Kidney (tissue), 14 donors: Measurements from ENCODE around the gene VASP. TPM values are rescaled to one million over a fixed set of nuclear protein-coding genes. Genes with fewer than 3 reads are reported as not detected.

Experiments used
- DNase-seq, 5 donors: peaks; one replicate each; pipeline ENCODE4 v3.0.0-alpha.2; 2013 to 2020
- FAIRE-seq: peaks from 2 replicates; lab custom pipeline; 2012; peaks lifted over from hg19 to GRCh38; lab: Jason Lieb, UNC
- H3K27ac ChIP-seq, 2 donors: one replicate each; pipeline ENCODE4 v1.7.0; 2013; ENCODE audit warnings: low read depth in 2 of 2, low read length in 2 of 2, inconsistent platforms in 1 of 2
- H3K27me3 ChIP-seq: one replicate; pipeline ENCODE4 v1.7.1; 2013; ENCODE audit warnings: low read length, inconsistent platforms; ENCODE audit not compliant: control insufficient read depth, insufficient read depth
- H3K36me3 ChIP-seq, 3 donors: one replicate each; pipeline versions ENCODE4 v1.7.0 to v1.7.1; 2013; ENCODE audit warnings: low read length in 3 of 3, control low read depth in 1 of 3, inconsistent platforms in 1 of 3; ENCODE audit not compliant: insufficient read depth in 3 of 3, control insufficient read depth in 2 of 3
- H3K4me1 ChIP-seq, 3 donors: one replicate each; pipeline versions ENCODE4 v1.7.0 to v1.7.1; 2013; ENCODE audit warnings: low read length in 3 of 3, inconsistent platforms in 1 of 3, low read depth in 1 of 3; ENCODE audit not compliant: control insufficient read depth in 2 of 3, insufficient read depth in 2 of 3
- H3K4me3 ChIP-seq, 3 donors: one replicate each; pipeline versions ENCODE4 v1.7.0 to v1.8.1; 2013; ENCODE audit warnings: low read length in 3 of 3, control low read depth in 1 of 3, inconsistent platforms in 1 of 3
- H3K9ac ChIP-seq, 3 donors: one replicate each; pipeline versions ENCODE4 v1.7.0 to v1.7.1; 2013; ENCODE audit warnings: low read length in 3 of 3, control low read depth in 1 of 3, inconsistent platforms in 1 of 3
- H3K9me3 ChIP-seq, 3 donors: one replicate each; pipeline versions ENCODE4 v1.7.0 to v1.7.1; 2013; ENCODE audit warnings: low read length in 3 of 3, control low read depth in 1 of 3, inconsistent platforms in 1 of 3; ENCODE audit not compliant: control insufficient read depth in 2 of 3, insufficient read depth in 1 of 3
- intact Hi-C: fragments of 100-400 bp; cut with DNase I; formaldehyde crosslinking; loops from one replicate; pipeline ENCODE4 v1.11.1; 2022
- polyA plus RNA-seq: library from polyadenylated mRNA; stranded (reverse); fragments of 350-450 nt; fragmentation: Illumina TruSeq; extraction: RNeasy Lipid Tissue Mini Kit (QIAGEN cat#74804); gene quantifications from one replicate; pipeline ENCODE4 v1.2.3, GENCODE V29; 2014; ENCODE audit warnings: low read depth, low replicate concordance; ENCODE audit not compliant: insufficient read depth
- total RNA-seq: library from RNA; stranded (reverse); fragmentation: NEBNext Ultra II Directional; extraction: Animal tissue kit (Norgen Biotek cat#: 25700); gene quantifications from one replicate; pipeline ENCODE4 v1.2.1, GENCODE V29; 2021
- TF ChIP-seq, protein P1 (sequence below): IDR thresholded peaks from 3 replicates; pipeline ENCODE4 v1.5.1; 2012; ENCODE audit warnings: mild to moderate bottlenecking, moderate library complexity, borderline replicate concordance; ENCODE audit not compliant: insufficient read depth; ENCODE audit errors: extremely low read depth
- donor health status: control.
- donor health status: control.
- donor health status: control.
- donor health status: control.
- donor health status: control.
- donor health status: DM: yes; HTN: yes; CAD: no.
- donor health status: Normal renal cell carcinoma (clear cell type).

The VASP gene
- total and polyA plus RNA-seq, 2 donors from 2014 or later, result 36.3 to 105 TPM

DNA sequence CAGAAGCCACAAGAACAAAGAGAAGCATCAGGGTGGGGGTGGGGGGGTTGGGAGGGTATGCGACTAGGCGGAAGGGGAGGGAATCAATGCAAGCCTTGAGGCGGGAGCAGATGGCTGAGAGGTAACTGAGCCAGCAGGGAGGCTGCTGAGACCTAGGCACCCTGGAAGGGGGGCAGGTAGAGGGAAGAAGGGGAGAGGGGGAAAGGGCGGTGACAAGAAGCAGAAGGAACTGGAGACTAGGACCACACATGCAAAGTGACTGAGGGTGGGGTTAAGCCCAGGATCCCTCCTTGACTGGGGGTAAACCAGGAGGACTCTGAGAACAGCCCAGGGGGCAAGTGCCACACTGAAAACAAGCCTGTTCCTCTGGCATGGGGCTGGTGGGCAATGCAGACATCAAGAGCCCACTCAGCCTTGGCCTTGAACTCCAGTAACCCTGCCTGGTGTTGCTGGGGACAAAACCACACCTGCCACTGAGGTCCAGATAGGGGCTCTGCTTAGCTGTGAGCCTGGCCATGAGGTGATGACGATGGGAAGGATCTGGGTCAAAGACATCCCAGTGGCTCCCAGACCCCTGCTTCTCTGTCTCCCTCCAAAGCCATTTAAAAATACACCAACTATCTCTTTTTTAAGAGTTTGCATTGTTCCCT lies 57.0 kb downstream of the VASP start:
- H3K4me1 ChIP-seq, result no peaks in the 10 kb centered on the region
- TF ChIP-seq, protein P1, sequence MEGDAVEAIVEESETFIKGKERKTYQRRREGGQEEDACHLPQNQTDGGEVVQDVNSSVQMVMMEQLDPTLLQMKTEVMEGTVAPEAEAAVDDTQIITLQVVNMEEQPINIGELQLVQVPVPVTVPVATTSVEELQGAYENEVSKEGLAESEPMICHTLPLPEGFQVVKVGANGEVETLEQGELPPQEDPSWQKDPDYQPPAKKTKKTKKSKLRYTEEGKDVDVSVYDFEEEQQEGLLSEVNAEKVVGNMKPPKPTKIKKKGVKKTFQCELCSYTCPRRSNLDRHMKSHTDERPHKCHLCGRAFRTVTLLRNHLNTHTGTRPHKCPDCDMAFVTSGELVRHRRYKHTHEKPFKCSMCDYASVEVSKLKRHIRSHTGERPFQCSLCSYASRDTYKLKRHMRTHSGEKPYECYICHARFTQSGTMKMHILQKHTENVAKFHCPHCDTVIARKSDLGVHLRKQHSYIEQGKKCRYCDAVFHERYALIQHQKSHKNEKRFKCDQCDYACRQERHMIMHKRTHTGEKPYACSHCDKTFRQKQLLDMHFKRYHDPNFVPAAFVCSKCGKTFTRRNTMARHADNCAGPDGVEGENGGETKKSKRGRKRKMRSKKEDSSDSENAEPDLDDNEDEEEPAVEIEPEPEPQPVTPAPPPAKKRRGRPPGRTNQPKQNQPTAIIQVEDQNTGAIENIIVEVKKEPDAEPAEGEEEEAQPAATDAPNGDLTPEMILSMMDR, result no peak
- no peak overlapping the region for H3K9ac ChIP-seq
- H3K27ac ChIP-seq, result no peak overlapping the region
- no peaks in the 10 kb centered on the region for H3K9me3 ChIP-seq
- H3K27me3 ChIP-seq, result no peaks in the 10 kb centered on the region
- no peak for FAIRE-seq
- intact Hi-C loops, result no loop called here
- no peak overlapping the region for H3K4me3 ChIP-seq
- DNase-seq, result no peak
- H3K36me3 ChIP-seq, result no peaks in the 10 kb centered on the region

DNA sequence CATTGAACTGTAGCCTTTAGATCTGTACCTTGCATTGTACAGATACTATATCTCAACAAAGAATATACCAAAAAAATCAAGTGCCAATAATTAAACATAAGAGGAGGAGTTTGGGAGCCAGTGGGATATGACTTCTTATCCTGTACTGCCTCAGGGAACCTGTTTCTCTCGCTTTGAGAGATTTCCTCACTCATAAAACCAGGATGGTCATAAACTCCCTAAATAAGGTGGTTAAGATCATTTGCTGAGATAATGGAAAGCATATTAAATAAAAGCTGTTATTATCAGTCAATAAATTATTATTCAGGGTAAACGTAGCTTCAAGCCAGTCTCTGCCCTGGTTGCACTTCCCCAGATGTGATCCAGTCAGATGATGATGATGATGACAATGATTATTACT lies 60.3 kb downstream of the VASP start:
- Histone ChIP-seq H3K27ac (no peak overlapping the region), H3K27me3 (no peaks in the 10 kb centered on the region), H3K4me3 (no peak overlapping the region), H3K9me3 (no peaks in the 10 kb centered on the region), H3K36me3 (no peaks in the 10 kb centered on the region), H3K4me1 (peaks cover 0 to 2% (median 0%) of the 10 kb centered on the region in 3 donors), H3K9ac (no peak overlapping the region)
- TF ChIP-seq, protein P1, result no peak
- FAIRE-seq (no peak), DNase-seq (no peak)
- intact Hi-C loops, result no loop called here

DNA sequence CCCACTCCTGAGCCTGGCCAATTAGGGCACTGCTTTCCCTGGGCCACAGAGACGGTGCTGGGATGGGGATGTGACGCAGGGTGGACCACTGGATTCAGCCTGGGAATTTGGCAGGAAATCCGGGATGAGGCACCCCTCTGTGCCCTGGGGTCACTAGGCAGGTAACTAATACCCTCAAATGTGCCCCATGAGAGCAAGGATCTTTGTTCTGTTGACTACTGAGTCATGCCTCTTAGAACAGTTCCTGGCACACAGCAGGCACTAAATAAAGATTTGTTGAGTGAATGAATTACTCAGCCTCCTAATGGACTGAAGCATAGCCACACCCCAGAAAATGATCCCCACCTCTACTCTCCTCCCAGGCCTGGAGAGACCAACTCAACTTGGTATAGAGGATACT lies 61.5 kb downstream of the VASP start:
- H3K36me3 ChIP-seq, result no peaks in the 10 kb centered on the region
- H3K4me1 ChIP-seq, result peaks cover 0 to 4% (median 0%) of the 10 kb centered on the region in 3 donors
- H3K27ac ChIP-seq, result no peak overlapping the region
- no peaks in the 10 kb centered on the region for H3K9me3 ChIP-seq
- FAIRE-seq, result no peak
- TF ChIP-seq, protein P1, result no peak
- H3K27me3 ChIP-seq, result no peaks in the 10 kb centered on the region
- intact Hi-C loops, result no loop called here
- DNase-seq, result no peak
- no peak overlapping the region for H3K4me3 ChIP-seq
- no peak overlapping the region for H3K9ac ChIP-seq
